Measurements from ENCODE around the gene CTNND1. TPM values are rescaled to one million over a fixed set of nuclear protein-coding genes. Genes with fewer than 3 reads are reported as not detected.

Gene CTNND1
- total and polyA plus RNA-seq, 2 of the 8 experiments (the other 6 are each of a cell fraction or from before 2014, with no cell fraction given), result 91.9 to 164 TPM

DNA sequence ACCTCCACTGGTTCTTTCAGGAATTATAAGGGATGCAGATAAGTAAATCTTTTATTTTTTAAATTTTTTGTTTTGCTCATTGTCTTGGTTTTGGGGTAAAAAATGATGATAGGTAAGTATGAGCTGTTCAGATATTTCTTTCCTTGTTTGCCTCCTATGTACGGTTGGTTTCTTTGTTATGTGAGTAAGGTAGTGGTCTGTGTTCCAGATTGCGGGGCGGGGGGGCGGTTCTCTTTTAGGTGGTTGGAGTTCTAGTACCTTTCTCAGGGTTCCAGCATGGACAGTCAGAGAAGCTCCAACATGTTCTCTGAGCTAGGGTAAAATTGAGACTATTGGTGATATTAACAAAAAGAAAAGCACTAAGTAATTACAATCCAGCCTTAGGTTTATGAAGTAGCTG, 2.4 kb downstream of the CTNND1 start:
- H3K79me1 ChIP-seq (ENCODE audit: low read depth, low read length), result peaks cover 7% of the 10 kb centered on the region; the same call in 1 of the 2 replicates
- ChIA-PET CTCF (ENCODE audit: partially characterized antibody) (interaction anchor here (0.6 to 10.0 kb wide), 10 partner anchors 13 to 771 kb away, joined by 3 to 119 read pairs (median 6); partner anchors contain the start of gene BTBD18), POLR2A (ENCODE audit: partially characterized antibody) (interaction anchor here (0.8 to 14.5 kb wide), 7 partner anchors 12 to 36 kb away, joined by 3 to 329 read pairs (median 10); partner anchors contain the start of genes BTBD18 and SELENOH)
- H2AK5ac ChIP-seq (ENCODE audit: low read depth, low read length), result no peak overlapping the region
- no peak for FAIRE-seq
- no peaks in the 10 kb centered on the region for H3K36me3 ChIP-seq (ENCODE audit: control insufficient read depth in 2 of 4, insufficient read depth in 4 of 4, low read length in 3 of 4)
- H3K4me1 ChIP-seq (replicated peaks in 1 of 4; ENCODE audit: control insufficient read depth in 3 of 4, insufficient read depth in 4 of 4, low read length in 3 of 4), result peaks cover 0 to 10% (median 2%) of the 10 kb centered on the region in 4 experiments; a peak in 1 of 7 replicates
- 55% methylated on average over 4 of the region's 4 CpGs; no CpG with 5 or more reads in 1 of the 2 experiments for WGBS, 2 experiments (ENCODE audit: extremely low coverage in 1 of 2, insufficient coverage in 1 of 2, insufficient read length in 1 of 2, insufficient replicate concordance in 2 of 2, low coverage in 1 of 2, low lambda C conversion rate in 2 of 2, missing lambda C conversion rate in 1 of 2)
- H3K18ac ChIP-seq (ENCODE audit: extremely low read depth, low read length), result no peak overlapping the region
- H2BK15ac ChIP-seq (ENCODE audit: low read length), result no peak overlapping the region
- no peak overlapping the region for H3K4ac ChIP-seq (replicated peaks; ENCODE audit: insufficient read length, low read depth, low read length)
- H3K9ac ChIP-seq (replicated peaks in 1 of 4; ENCODE audit: extremely low read depth in 1 of 4, low read depth in 3 of 4, low read length in 3 of 4), result peak overlapping the region in 1 of 4 experiments; percentile 34; a peak in 1 of 7 replicates
- H2BK120ac ChIP-seq (replicated peaks; ENCODE audit: low read depth, low read length), result no peak overlapping the region
- no peak overlapping the region for H2AFZ ChIP-seq (ENCODE audit: low read length)
- no peak overlapping the region for H4K8ac ChIP-seq (ENCODE audit: extremely low read depth, insufficient read depth, low read length)
- no peaks in the 10 kb centered on the region for H3K9me3 ChIP-seq (ENCODE audit: insufficient read depth in 2 of 2, low read depth in 1 of 2, low read length in 1 of 2)
- H3K27me3 ChIP-seq (replicated peaks in 1 of 4; ENCODE audit: control insufficient read depth in 3 of 4, extremely low read depth in 1 of 4, insufficient read depth in 3 of 4, low read length in 3 of 4), result no peaks in the 10 kb centered on the region
- peak overlapping the region; percentile 88 to 97 (median 91) for H3K4me3 ChIP-seq (ENCODE audit: extremely low read depth in 1 of 4, insufficient read depth in 2 of 4, low read depth in 3 of 4, low read length in 4 of 4)
- H4K20me1 ChIP-seq (replicated peaks in 1 of 2; ENCODE audit: control insufficient read depth in 1 of 2, insufficient read depth in 2 of 2, low read length in 2 of 2), result peaks cover 4 to 5% of the 10 kb centered on the region in 2 experiments
- H2BK20ac ChIP-seq (ENCODE audit: low read length), result no peak overlapping the region
- peaks cover 43 to 71% of the 10 kb centered on the region in 2 experiments for H3K79me2 ChIP-seq (ENCODE audit: control insufficient read depth in 1 of 2, insufficient read depth in 2 of 2, low read length in 2 of 2)
- no peak overlapping the region for H3K14ac ChIP-seq (ENCODE audit: insufficient read length)
- H3K56ac ChIP-seq (replicated peaks; ENCODE audit: insufficient read length, low read depth, low read length), result no peak overlapping the region
- H2BK5ac ChIP-seq (ENCODE audit: low read depth, low read length), result no peak overlapping the region
- no peak overlapping the region for H3K23ac ChIP-seq (ENCODE audit: insufficient read length)
- H3K27ac ChIP-seq (ENCODE audit: low read depth, low read length), result no peak overlapping the region
- H2BK12ac ChIP-seq (ENCODE audit: low read depth, low read length), result no peak overlapping the region
- no peak overlapping the region for H4K5ac ChIP-seq (ENCODE audit: insufficient read length, low read depth, low read length)
- peak overlapping the region; percentile 68 to 78 for H3K4me2 ChIP-seq (ENCODE audit: insufficient read depth in 1 of 2, low read depth in 2 of 2, low read length in 2 of 2)
- peaks cover 4% of the 10 kb centered on the region; the same call in 1 of the 2 replicates for H3K23me2 ChIP-seq (ENCODE audit: low read depth, low read length)
- no peak for DNase-seq (ENCODE audit: low read depth in 1 of 2, low spot score in 2 of 2)
- no peak overlapping the region for H4K91ac ChIP-seq (replicated peaks; ENCODE audit: insufficient read length, low read length)
- no peak for TF ChIP-seq CEBPB (IDR thresholded peaks at IDR 0.05; ENCODE audit: low read depth, low read length)
- no peak for TF ChIP-seq ZNF274 (IDR thresholded peaks at IDR 0.05; ENCODE audit: borderline replicate concordance, extremely low read depth, low read length)
- no peak for TF ChIP-seq CREB1 (IDR thresholded peaks at IDR 0.05)
- no peak for TF ChIP-seq BACH1 (IDR thresholded peaks at IDR 0.05; ENCODE audit: low read length)
- TF ChIP-seq RBBP5 (IDR thresholded peaks at IDR 0.05; ENCODE audit: borderline replicate concordance, low read depth, low read length), result no peak
- no peak for TF ChIP-seq CTCF (IDR thresholded peaks at IDR 0.05; ENCODE audit: control extremely low read depth in 1 of 3, insufficient read depth in 1 of 3, low read depth in 1 of 3, low read length in 3 of 3)
- TF ChIP-seq NANOG (IDR thresholded peaks at IDR 0.05; ENCODE audit: insufficient read depth, low read depth, low read length, poor library complexity, severe bottlenecking), result no peak
- no peak for TF ChIP-seq EGR1 (IDR thresholded peaks at IDR 0.05; ENCODE audit: borderline replicate concordance, low read depth, low read length)
- TF ChIP-seq BRCA1 (IDR thresholded peaks at IDR 0.05; ENCODE audit: low read depth, low read length), result no peak
- no peak for TF ChIP-seq USF2 (IDR thresholded peaks at IDR 0.05; ENCODE audit: low read length)
